Hematopoietic multipotent progenitor cell treated with erythropoietin and hydrocortisone succinate and interleukin-3 and kit ligand, for 8 days (in vitro differentiated cells): ENCODE results near the gene BAG2.

Experiments used
- DNase-seq: peaks from one replicate; pipeline ENCODE4 v3.0.0-alpha.2; 2015

BAG2 gene

DNA sequence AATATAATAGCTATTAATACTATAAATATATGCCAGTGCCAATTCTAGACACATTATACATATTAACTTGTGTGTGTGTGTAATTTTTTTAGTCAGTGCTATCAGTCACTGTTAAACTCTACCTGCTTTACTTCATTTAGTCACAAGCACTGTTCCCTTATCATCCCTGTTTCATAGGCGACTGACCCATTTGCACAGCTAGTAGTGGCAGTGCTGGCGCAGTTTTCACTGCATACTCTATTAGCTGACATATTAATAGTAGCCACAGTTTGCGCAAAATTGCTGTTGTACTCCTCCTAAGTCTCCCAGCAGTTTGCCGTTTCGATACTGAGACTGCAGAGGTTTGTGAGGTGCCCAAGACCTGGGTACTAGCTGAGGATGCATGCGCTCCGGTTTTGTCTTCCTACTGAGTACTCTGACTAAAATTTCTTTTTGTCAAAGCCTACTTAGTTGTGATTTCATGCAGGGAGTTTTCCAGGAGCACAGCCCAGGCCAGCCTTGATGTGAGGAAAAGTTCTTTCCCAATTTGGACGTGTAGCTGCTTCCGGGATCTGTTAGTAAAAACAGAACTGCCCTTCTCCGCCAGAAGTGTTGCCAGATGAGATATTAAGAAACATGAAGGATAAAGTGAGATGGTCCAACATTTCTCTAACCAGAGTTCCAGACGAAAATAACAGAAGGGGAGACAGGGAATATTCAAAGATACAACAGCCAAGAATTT lies 5.6 kb downstream of the BAG2 start:
- no peak for DNase-seq

DNA sequence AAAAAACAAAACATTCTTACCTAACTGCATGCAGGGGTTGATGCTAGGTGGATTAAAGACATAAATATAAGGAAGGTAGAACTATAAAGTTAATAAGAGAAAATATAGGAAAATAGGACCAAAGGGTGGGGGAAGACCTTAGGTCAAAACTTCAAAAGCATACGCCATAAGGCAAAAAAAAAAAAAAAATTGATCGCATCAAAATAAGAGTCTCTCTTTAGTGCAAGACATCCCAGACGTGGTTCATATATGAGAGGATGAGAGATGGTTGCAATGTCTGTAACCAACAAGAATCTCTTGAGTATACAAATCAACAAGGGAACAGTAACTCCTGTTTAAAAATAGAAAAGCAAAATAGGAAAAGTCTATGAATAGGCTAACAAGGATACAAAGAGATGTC lies 8.5 kb downstream of the BAG2 start:
- DNase-seq = no peak

GRCh38 chr6:57182017-57182432 lies 9.9 kb downstream of the BAG2 start:
- peak; percentile 51 for DNase-seq

DNA sequence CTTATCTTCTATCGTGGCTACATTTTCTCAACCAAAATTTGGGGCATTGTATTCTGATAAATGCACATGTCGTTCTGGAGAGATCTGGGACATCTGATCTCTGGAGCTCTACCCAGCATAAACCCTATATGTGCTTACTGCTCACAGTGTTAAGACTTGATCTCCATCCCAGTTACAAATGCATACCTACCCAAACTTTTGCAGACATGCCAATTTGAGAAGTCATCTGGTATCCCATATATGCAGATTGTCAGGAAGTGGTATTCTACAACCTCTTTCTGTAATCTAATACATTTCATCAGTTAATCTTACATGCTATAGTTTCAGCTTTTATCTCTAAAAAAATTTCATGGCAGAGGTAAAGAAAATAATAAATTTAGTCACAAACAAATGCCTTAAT lies 11.2 kb downstream of the BAG2 start:
- no peak for DNase-seq

- DNase-seq = no peak
Observed at GRCh38 chr6:57190140-57190539, 18.0 kb downstream of the BAG2 start.

DNA sequence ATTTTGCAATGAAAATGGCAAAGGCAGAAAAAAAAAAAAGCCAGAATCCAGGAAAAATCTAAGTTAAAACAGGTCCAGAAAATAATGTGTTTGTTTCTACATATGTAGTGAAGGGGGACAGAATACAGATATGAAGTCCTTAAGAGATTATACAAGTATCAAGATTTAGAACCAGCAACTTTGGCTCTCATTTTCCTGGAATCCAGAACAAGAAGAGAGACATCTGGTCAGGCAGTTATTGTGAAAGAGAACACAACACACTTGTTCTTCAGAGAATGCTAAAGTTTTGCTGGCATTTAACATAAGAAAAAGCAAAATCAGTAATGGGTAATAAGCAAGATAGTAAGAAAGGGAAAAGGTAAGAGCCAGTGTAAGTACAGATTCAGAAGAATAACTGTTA lies 21.1 kb downstream of the BAG2 start:
- no peak for DNase-seq

DNA sequence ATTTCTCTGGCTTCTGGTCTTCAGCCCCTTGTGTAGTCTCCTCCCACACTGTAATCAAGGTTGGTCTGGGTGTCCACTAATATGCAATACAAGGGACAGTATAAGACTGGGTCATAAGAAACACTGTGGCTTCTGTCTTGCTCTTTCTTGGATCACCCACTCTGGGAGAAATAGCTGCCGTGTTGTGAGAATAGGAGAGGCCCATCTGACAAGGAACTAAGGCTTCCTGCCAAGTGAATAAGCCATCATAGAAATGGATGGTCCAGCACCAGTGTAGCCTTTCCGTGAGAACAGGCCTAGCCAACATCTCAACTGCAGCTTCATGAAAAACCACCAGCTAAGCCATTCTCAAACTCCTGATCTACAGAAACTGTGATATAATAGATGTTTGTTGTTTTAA lies 23.3 kb downstream of the BAG2 start:
- DNase-seq = no peak

- DNase-seq = no peak
Observed at GRCh38 chr6:57198926-57199636, 27.0 kb downstream of the BAG2 start.

- no peak for DNase-seq
Observed at GRCh38 chr6:57201718-57202117, 29.6 kb downstream of the BAG2 start.

DNA sequence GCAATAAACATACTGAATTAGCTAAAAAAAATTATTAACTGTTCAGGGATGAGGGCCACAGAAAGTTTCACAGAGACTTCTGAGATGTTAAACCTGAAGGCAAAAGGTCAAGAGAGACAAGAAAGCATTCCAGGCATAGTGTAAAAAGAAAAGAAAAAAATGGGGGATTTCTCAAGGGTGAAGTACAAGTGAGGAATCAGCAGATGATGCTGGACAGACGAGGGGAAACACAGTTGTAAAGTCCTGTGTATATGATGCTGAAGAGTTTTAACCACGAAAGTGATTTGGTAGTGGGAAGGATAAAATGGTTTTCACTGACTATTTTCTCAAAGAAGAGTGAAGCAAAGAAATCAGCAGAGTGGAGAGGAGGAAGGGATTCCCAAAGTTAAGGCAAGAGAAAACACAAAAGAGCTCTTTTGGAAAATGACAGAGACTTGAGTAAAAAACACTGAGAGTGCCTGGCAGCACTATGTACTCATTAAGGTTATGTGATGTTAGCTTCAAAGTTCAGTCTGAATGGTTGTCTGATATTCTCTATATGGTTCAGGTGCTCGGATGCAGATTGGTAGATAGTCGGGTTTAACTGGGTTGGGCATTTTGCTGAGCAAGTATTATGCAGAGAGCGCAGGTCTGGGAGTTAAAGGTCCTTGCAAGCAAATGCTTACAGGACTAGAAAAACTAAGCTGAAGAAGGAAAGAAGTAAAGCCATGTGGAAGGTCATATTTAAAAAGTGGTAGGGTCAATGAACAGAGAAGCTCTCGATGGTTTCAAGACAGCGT lies 33.6 kb downstream of the BAG2 start:
- DNase-seq = no peak

DNA sequence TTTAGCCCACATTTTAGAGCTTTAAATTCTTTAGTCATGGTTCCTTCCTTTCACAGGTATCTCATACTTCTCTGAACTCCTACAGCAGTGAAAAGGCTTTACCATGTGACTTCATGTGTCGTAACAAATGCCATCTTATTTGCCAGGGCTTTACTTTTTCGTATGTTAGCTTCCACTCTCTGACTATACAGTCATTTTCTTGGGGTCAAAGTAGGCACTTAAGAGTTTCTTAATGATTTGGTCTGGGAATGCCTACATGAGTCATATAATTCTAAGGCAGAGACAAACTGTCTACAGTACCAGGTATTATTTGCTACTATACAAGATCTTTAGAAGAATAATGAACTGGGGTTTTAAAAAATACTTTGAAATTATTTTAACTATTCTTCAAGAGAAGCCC lies 35.0 kb downstream of the BAG2 start:
- DNase-seq = no peak

GRCh38 chr6:57207872-57208271 lies 35.7 kb downstream of the BAG2 start:
- DNase-seq = no peak

DNA sequence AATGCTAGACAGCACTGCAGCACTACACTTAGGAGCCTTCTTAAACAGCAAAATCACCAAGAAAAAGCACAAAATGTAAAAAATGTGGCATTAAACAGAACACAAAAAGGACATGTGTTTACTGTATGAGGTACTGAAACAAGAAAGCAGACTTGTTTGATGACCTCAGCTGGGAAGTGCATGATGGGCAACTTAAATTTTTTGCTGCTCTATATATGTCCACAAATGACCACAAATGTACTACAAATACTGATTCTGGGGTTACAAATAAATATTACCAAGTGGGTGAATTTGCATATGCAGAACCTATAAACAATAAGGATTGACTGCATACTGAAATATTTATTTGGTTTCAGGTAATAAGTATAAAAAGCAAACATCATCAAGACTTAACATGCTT lies 36.9 kb downstream of the BAG2 start:
- DNase-seq = no peak

- DNase-seq = no peak
Observed at GRCh38 chr6:57210060-57210459, 37.9 kb downstream of the BAG2 start.

DNA sequence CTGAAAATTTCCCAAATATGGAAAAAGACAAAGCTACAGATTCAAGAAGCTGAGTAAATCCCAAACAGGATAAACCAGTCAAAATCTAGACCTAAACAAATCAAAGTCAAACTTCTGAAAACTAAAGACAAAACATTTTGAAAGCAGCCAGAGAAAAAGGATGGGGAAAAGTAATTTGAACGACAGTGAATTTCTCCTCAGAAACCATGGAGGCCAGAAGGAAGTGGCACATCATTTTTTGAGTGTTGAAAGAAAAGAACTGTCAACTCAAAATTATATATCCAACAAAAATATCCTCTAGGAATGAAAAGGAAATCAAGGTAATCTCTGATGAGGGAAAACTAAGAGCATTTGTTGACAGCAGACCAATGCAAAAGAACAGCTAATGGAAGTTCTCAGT lies 43.1 kb downstream of the BAG2 start:
- DNase-seq = no peak

DNA sequence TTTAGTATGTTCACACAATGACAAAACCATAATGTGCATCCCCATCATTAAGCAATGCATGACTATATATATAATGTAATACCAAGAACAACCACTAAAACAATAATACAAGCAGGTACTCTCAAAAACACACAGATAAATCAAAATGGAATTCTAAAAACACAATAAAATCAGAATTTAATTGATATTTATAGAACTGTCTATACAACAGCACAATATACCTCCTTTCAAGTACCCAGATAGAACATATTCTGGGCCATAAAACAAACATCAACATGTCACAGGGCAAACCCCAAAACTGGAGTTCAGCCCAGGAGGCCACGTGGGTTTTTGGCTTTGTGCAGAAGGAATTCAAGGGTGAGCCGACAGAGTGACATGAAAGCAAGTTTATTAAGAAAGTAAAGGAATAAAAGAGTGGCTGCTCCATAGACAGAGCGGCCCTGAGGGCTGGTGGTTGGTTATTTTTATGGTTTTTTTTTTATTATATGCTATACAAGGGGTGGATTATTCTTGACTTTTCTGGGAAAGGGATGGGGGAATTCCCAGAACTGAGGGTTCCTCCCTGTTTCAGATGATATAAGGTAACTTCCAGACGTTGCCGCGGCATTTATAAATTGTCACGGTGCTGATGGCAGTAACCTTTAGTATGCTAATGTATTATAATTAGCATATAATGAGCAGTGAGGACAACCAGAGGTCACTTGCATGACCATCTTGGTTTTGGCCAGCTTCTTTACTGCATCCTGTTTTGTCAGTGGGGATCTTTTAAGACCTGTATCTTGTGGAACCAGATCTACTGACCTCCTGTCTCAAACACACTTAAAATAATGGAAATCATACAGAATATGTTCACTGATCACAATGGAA lies 44.3 kb downstream of the BAG2 start:
- DNase-seq = no peak

- no peak for DNase-seq
Observed at GRCh38 chr6:57217270-57217669, 45.1 kb downstream of the BAG2 start.

- peak; percentile 12 for DNase-seq
Observed at GRCh38 chr6:57220083-57220703, 48.1 kb downstream of the BAG2 start.

- DNase-seq = peak; percentile 54
Observed at GRCh38 chr6:57221191-57221935, 49.2 kb downstream of the BAG2 start.

DNA sequence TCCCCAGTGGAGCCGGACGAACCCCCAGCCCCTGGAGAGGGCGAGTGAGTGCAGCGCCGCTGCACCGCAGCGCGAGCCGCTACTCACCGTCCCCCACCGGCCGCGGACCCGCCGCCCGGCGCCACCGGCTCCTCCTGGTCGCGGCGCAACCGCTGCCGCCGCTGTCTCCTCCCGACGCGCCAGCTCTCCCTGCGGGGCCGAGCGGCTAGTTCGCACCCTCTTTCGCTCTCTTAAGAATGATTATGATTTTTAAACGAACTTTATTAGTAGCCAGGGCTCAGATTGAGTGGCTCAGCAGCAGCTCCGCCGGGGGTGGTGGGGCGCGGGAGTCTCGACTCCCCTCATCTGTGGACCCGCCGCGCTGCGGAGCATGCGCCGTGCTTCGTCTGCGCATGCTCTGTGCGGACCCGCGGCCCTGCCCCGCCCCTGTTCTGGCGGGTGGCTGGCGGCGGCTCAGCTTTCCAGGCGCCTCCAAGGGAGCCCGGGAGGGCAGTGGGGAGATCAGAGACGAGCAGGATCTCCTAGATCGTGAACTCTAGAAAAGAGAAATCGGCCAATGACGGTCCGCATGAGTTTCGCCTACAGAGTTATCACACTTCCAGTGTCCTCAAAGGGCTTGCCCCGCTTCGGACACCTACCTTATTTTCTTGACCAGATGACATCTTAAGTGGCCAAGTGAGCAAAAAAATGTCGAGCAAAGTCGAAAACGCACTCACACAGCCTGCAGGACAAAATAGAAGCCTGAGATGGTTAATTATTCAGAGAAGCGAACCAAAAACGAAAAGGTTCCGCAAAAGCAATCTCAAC lies 50.0 kb downstream of the BAG2 start, which contains the start of gene RAB23:
Gene RAB23 (minus strand): TSS at position 372 of the 807 bp plus-strand sequence. CDS start 11,927 bp downstream, outside the sequence.
- peak; percentile 83 for DNase-seq

GRCh38 chr6:57222743-57223077 lies 50.6 kb downstream of the BAG2 start:
- no peak for DNase-seq
